OCI-LY1 (cell line): ENCODE results near the gene KPNA1.

ENCODE experiments used
- CTCF ChIP-seq: fragments of 200-600 bp; sonication (generic), shearing (Covaris generic); IDR thresholded peaks from 2 replicates; pipeline ENCODE4 v1.5.1; 2017; ENCODE audit warnings: mild to moderate bottlenecking, antibody characterized with exemption, low read length, moderate library complexity, mixed read lengths
- EZH2 ChIP-seq: fragments of 200-600 bp; sonication (generic), shearing (Covaris generic); IDR thresholded peaks from 2 replicates; pipeline ENCODE4 v1.8.0; 2017; ENCODE audit warnings: borderline replicate concordance, mixed run types, mild to moderate bottlenecking, antibody characterized with exemption, low read length, moderate library complexity, mixed read lengths

DNA sequence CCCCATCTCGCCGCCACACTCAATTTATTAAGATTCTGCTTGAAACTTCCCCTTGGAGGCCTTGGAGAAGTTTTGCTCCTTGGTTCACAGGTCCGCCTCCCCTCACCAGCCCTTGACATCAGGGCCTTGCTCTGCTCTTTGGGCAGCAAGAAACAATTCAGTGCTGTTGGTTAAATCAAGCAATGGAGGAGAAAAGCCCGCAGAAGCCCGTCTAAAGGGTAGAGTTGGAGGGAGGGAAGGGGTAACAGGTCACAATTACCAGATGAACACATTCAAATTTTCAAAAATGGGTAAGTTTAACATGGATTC, 48.9 kb upstream of the KPNA1 start:
- TF ChIP-seq CTCF (no peak), EZH2 (no peak)
